HG03060 (cell line): ENCODE data around the gene EYA2.

Source experiments
- ATAC-seq: cut with Tn5 transposase; IDR thresholded peaks from one replicate; pipeline ENCODE4 v1.9.1; 2021; ENCODE audit warnings: low read depth, moderate number of reproducible peaks; ENCODE audit not compliant: unreplicated experiment

The EYA2 gene

GRCh38 chr20:47211036-47211435 lies 316.4 kb downstream of the EYA2 start:
- ATAC-seq = no peak

- no peak for ATAC-seq
Observed at GRCh38 chr20:47212606-47213207, 318.1 kb downstream of the EYA2 start.

- ATAC-seq = no peak
Observed at GRCh38 chr20:47213966-47214365, 319.3 kb downstream of the EYA2 start.

- ATAC-seq = no peak
Observed at GRCh38 chr20:47215653-47216397, 321.2 kb downstream of the EYA2 start.

- no peak for ATAC-seq
Observed at GRCh38 chr20:47216819-47217410, 322.3 kb downstream of the EYA2 start.

GRCh38 chr20:47217482-47218446 lies 323.1 kb downstream of the EYA2 start:
- no peak for ATAC-seq

GRCh38 chr20:47220161-47220582 lies 325.5 kb downstream of the EYA2 start:
- no peak for ATAC-seq

GRCh38 chr20:47221036-47221625 lies 326.5 kb downstream of the EYA2 start:
- ATAC-seq = no peak

GRCh38 chr20:47222468-47223119 lies 328.0 kb downstream of the EYA2 start:
- ATAC-seq = no peak

GRCh38 chr20:47223896-47224295 lies 329.3 kb downstream of the EYA2 start:
- no peak for ATAC-seq

- ATAC-seq = no peak
Observed at GRCh38 chr20:47224300-47224791, 329.7 kb downstream of the EYA2 start.

- ATAC-seq = no peak
Observed at GRCh38 chr20:47224857-47225256, 330.2 kb downstream of the EYA2 start.

GRCh38 chr20:47225458-47225857 lies 330.8 kb downstream of the EYA2 start:
- no peak for ATAC-seq

GRCh38 chr20:47227119-47227518 lies 332.5 kb downstream of the EYA2 start:
- no peak for ATAC-seq

- no peak for ATAC-seq
Observed at GRCh38 chr20:47227576-47227975, 332.9 kb downstream of the EYA2 start.

- no peak for ATAC-seq
Observed at GRCh38 chr20:47228654-47229053, 334.0 kb downstream of the EYA2 start.

GRCh38 chr20:47230811-47231256 lies 336.2 kb downstream of the EYA2 start:
- ATAC-seq = no peak

GRCh38 chr20:47231382-47232039 lies 336.9 kb downstream of the EYA2 start:
- ATAC-seq = no peak

- ATAC-seq = no peak
Observed at GRCh38 chr20:47232518-47232917, 337.9 kb downstream of the EYA2 start.
